ENCODE measurements around the gene MOGAT1.

- peak; percentile 63; the same call in 1 of the 2 replicates for TF ChIP-seq MAZ (IDR thresholded peaks at IDR 0.05; ENCODE audit: borderline replicate concordance, low read depth, low read length)
- TF ChIP-seq CEBPB (IDR thresholded peaks at IDR 0.05; ENCODE audit: low read depth, low read length): no peak
- TF ChIP-seq CTCF (conservative IDR thresholded peaks at IDR 0.05; ENCODE audit: low read depth, low read length): no peak
- no peak for TF ChIP-seq FOS (IDR thresholded peaks at IDR 0.05; ENCODE audit: low read depth, low read length)
- peak; percentile 12; the same call in 1 of the 2 replicates for TF ChIP-seq BHLHE40 (IDR thresholded peaks at IDR 0.05; ENCODE audit: low read depth, low read length)
- TF ChIP-seq RFX5 (IDR thresholded peaks at IDR 0.05; ENCODE audit: low read depth, low read length): no peak
- TF ChIP-seq MAFK (IDR thresholded peaks at IDR 0.05; ENCODE audit: low read depth, low read length): no peak
- peak; percentile 47; the same call in 1 of the 2 replicates for TF ChIP-seq POLR2A (IDR thresholded peaks at IDR 0.05; ENCODE audit: low read depth, low read length)
- TF ChIP-seq SMC3 (IDR thresholded peaks at IDR 0.05; ENCODE audit: low read depth, low read length): no peak
- peak; percentile 99 for TF ChIP-seq MXI1 (IDR thresholded peaks at IDR 0.05; ENCODE audit: borderline replicate concordance, low read depth, low read length)
- no peak for TF ChIP-seq ELK1 (IDR thresholded peaks at IDR 0.05; ENCODE audit: borderline replicate concordance, low read depth, low read length)
- no peak for TF ChIP-seq CHD1 (IDR thresholded peaks at IDR 0.05; ENCODE audit: low read depth, low read length)
Observed at GRCh38 chr2:222655787-222656525, 15.5 kb upstream of the MOGAT1 start, which contains the start of gene FARSB.
